Measurements from ENCODE around the gene RELN.

Gene RELN

GRCh38 chr7:103717574-103717973, 271.9 kb downstream of the RELN start:
- H3K4me3 ChIP-seq: no peak overlapping the region
- TF ChIP-seq CTCF (IDR thresholded peaks at IDR 0.05): no peak
- DNase-seq (ENCODE audit: low spot score): no peak
- H3K27ac ChIP-seq: no peak overlapping the region

- DNase-seq (ENCODE audit: low spot score): no peak
- TF ChIP-seq CTCF (IDR thresholded peaks at IDR 0.05): no peak
Measured at GRCh38 chr7:103715376-103716120, 273.9 kb downstream of the RELN start.

GRCh38 chr7:103714376-103714927, 275.0 kb downstream of the RELN start:
- H3K4me3 ChIP-seq: no peak overlapping the region
- no peak for TF ChIP-seq CTCF (IDR thresholded peaks at IDR 0.05)
- H3K27ac ChIP-seq: no peak overlapping the region
- DNase-seq (ENCODE audit: low spot score): no peak

More at GRCh38 chr7:103715376-103716120, 273.9 kb downstream of the RELN start:
- H3K4me3 ChIP-seq: no peak overlapping the region
- H3K27ac ChIP-seq: no peak overlapping the region

GRCh38 chr7:103712991-103713778, 276.3 kb downstream of the RELN start:
- Histone ChIP-seq H3K4me3 (no peak overlapping the region), H3K27ac (no peak overlapping the region)
- TF ChIP-seq CTCF (IDR thresholded peaks at IDR 0.05): no peak
- DNase-seq (ENCODE audit: low spot score): no peak

GRCh38 chr7:103711413-103711812, 278.0 kb downstream of the RELN start:
- TF ChIP-seq CTCF (IDR thresholded peaks at IDR 0.05): no peak
- DNase-seq (ENCODE audit: low spot score): no peak
- Histone ChIP-seq H3K27ac (no peak overlapping the region), H3K4me3 (no peak overlapping the region)

- no peak for TF ChIP-seq CTCF (IDR thresholded peaks at IDR 0.05)
- no peak overlapping the region for H3K4me3 ChIP-seq
- DNase-seq (ENCODE audit: low spot score): no peak
- no peak overlapping the region for H3K27ac ChIP-seq
Measured at GRCh38 chr7:103710247-103710646, 279.2 kb downstream of the RELN start.
